K562 (cell line): ENCODE data around the gene CNGA1. TPM values are rescaled to one million over a fixed set of nuclear protein-coding genes. Genes with fewer than 3 reads are reported as not detected.

Experiments
- CBX3 ChIP-seq, 2 experiments: IDR thresholded peaks; 1 replicate in 1 of 2; 2 replicates in 1 of 2; pipeline ENCODE4 v1.6.1; 2012; ENCODE audit warnings: inconsistent platforms in 2 of 2, low read length in 2 of 2, borderline replicate concordance in 1 of 2, control low read depth in 1 of 2
- NELFE ChIP-seq: IDR thresholded peaks from 2 replicates; pipeline ENCODE4 v1.6.1; 2011; ENCODE audit warnings: mild to moderate bottlenecking; ENCODE audit not compliant: insufficient read depth, insufficient read length
- PCBP2 ChIP-seq: fragments of 200-400 bp; formaldehyde crosslinking; IDR thresholded peaks from 2 replicates; pipeline ENCODE4 v1.6.1; 2018; ENCODE audit warnings: low read length, low read depth, mild to moderate bottlenecking, moderate library complexity; ENCODE audit not compliant: poor library complexity, severe bottlenecking
- RFX1 ChIP-seq: fragments of 450-650 bp; IDR thresholded peaks from 2 replicates; pipeline ENCODE4 v1.6.1; 2016; ENCODE audit warnings: mild to moderate bottlenecking, moderate library complexity
- SMARCC2 ChIP-seq: fragments of 450-650 bp; IDR thresholded peaks from 2 replicates; pipeline ENCODE4 v1.6.1; 2017; ENCODE audit warnings: antibody characterized with exemption, moderate library complexity, mild to moderate bottlenecking, low read depth
- TRIM24 ChIP-seq, 2 experiments: fragments of 450-650 bp; IDR thresholded peaks; 2 replicates each; pipeline ENCODE4 v1.6.1; 2016
- XRCC3 ChIP-seq: fragments of 450-650 bp; IDR thresholded peaks from 2 replicates; pipeline ENCODE4 v1.6.1; 2017; ENCODE audit warnings: mild to moderate bottlenecking, moderate library complexity
- polyA plus RNA-seq, 8 experiments: library from polyadenylated mRNA; depleted of rRNA in 4 of 8; stranded (reverse) in 5 of 8; unstranded in 3 of 8; fragments of >200 nt; fragmentation: Nextera tagmentation in 2 of 8; fragmentation: Illumina TruSeq in 1 of 8; extraction: Ambion mirVana in 2 of 8; extraction: Trizol in 1 of 8; gene quantifications; 2 replicates each; pipeline versions ENCODE4 v1.2.1 to v1.2.3, GENCODE V29; 2011 to 2014; ENCODE audit warnings: inconsistent platforms in 1 of 8, missing spikeins in 1 of 8
- total RNA-seq, 7 experiments: library from RNA; depleted of rRNA in 6 of 7; stranded (reverse); fragments of >200 nt in 6 of 7; fragmentation: Illumina TruSeq in 2 of 7; extraction: Trizol in 2 of 7; gene quantifications; 2 replicates each; pipeline versions ENCODE4 v1.2.1 to v1.2.3, GENCODE V29; 2011 to 2021; ENCODE audit warnings: low replicate concordance in 1 of 7
- TF ChIP-seq, protein P1 (sequence below): fragments of 200-800 bp; sonication (Bioruptor generic); IDR thresholded peaks from 2 replicates; pipeline ENCODE4 v1.6.1; 2016; ENCODE audit warnings: missing genetic modification characterization, missing compliant biosample characterization

The CNGA1 gene
- total and polyA plus RNA-seq, 9 of the 15 experiments (the other 6 are each of a cell fraction or from before 2014, with no cell fraction given), result 0.03 to 0.29 (median 0.04) TPM; not detected in 5

DNA sequence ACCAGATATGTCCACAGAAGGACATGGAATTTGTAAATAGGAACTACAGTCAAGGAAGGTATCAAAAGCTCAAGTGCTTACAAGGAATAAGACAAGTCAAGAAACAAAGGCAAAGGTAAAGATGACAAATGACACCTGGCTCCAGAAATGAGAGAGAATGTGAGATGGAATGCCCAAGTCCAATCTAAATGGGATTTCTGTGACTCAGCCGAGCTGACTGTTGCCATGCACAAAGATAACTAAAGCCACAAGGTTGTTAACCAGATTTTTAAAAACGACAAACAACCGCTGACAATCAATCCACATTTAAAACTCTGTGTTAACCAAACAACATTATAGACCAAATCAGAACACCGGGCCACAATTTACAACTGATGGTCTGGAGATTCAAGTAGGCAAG is 103.2 kb downstream of the CNGA1 start (continued):
- TF ChIP-seq SMARCC2, result no peak
- TF ChIP-seq, protein P1, sequence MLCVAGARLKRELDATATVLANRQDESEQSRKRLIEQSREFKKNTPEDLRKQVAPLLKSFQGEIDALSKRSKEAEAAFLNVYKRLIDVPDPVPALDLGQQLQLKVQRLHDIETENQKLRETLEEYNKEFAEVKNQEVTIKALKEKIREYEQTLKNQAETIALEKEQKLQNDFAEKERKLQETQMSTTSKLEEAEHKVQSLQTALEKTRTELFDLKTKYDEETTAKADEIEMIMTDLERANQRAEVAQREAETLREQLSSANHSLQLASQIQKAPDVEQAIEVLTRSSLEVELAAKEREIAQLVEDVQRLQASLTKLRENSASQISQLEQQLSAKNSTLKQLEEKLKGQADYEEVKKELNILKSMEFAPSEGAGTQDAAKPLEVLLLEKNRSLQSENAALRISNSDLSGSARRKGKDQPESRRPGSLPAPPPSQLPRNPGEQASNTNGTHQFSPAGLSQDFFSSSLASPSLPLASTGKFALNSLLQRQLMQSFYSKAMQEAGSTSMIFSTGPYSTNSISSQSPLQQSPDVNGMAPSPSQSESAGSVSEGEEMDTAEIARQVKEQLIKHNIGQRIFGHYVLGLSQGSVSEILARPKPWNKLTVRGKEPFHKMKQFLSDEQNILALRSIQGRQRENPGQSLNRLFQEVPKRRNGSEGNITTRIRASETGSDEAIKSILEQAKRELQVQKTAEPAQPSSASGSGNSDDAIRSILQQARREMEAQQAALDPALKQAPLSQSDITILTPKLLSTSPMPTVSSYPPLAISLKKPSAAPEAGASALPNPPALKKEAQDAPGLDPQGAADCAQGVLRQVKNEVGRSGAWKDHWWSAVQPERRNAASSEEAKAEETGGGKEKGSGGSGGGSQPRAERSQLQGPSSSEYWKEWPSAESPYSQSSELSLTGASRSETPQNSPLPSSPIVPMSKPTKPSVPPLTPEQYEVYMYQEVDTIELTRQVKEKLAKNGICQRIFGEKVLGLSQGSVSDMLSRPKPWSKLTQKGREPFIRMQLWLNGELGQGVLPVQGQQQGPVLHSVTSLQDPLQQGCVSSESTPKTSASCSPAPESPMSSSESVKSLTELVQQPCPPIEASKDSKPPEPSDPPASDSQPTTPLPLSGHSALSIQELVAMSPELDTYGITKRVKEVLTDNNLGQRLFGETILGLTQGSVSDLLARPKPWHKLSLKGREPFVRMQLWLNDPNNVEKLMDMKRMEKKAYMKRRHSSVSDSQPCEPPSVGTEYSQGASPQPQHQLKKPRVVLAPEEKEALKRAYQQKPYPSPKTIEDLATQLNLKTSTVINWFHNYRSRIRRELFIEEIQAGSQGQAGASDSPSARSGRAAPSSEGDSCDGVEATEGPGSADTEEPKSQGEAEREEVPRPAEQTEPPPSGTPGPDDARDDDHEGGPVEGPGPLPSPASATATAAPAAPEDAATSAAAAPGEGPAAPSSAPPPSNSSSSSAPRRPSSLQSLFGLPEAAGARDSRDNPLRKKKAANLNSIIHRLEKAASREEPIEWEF, result no peak
- TF ChIP-seq CBX3 (IDR thresholded peaks at IDR 0.05; ENCODE audit: borderline replicate concordance in 1 of 2, low read length in 2 of 2), result peak in 1 of 2 experiments; percentile 94; a peak in 2 of 3 replicates
- TF ChIP-seq PCBP2, result no peak
- peak; percentile 37; the same call in 1 of the 2 replicates for TF ChIP-seq XRCC3
- TF ChIP-seq RFX1, result no peak
- TF ChIP-seq TRIM24 (IDR thresholded peaks at IDR 0.05), result peak; percentile 33 to 59; a peak in 2 of 4 replicates
- TF ChIP-seq NELFE, result no peak
